ENCODE results near the gene TSEN54.
A peak's percentile ranks its signal among the peaks of the same experiment; 100 is the strongest.
"Not testable (repeated sequence)": the region's sequence is repeated elsewhere in the genome, so short reads cannot be mapped to it uniquely, and the experiment has no call there.

The TSEN54 gene

DNA sequence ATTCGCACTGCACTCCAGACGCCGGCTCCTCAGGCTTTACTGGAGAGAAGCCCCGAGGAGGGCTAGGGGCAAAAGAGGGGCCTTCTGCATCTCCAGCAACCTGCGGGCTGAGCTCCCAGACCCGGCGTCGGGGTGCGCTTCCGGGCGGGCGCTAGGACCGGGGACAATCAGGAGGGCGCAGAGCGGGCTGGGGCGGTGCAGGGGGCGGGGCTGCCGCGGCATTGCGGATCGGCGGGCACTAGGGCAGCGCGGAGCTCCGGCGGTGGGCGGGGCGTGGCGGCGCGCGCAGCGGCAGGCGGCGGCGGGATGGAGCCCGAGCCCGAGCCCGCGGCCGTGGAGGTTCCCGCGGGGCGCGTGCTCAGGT is at the start of gene TSEN54:
TSS of gene TSEN54 (plus strand) at position 274 of the 364 bp plus-strand sequence. CDS start at position 307, 33 bp downstream.
- DNase-seq (ENCODE audit: low read depth in 3 of 3): peak; percentile 88 to 97 (median 94)

DNA sequence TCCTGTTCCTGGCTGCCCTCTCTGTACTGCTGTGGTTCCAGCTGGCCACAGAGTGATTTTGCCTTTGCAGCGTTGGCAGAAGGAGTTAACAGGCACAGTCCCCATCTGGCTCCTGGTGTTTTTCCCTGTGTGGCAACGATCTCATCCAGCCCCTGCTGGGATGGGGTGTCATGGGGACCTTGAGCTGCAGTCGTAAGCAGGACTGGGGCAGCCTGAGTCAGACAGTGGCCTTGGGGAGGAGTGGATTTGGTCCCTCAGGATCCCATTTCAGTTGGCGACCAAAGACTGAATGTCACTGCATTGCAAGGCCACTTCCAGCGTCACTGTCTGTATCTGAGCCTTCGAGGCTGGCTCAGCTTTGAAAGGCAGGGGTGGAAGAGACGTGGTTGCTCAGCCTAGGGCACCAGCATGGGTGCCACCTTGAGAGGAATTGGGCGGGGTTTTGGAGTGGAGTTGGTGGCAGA is 48.0 kb upstream of the TSEN54 start:
- DNase-seq (ENCODE audit: low read depth in 3 of 3): no peak

DNA sequence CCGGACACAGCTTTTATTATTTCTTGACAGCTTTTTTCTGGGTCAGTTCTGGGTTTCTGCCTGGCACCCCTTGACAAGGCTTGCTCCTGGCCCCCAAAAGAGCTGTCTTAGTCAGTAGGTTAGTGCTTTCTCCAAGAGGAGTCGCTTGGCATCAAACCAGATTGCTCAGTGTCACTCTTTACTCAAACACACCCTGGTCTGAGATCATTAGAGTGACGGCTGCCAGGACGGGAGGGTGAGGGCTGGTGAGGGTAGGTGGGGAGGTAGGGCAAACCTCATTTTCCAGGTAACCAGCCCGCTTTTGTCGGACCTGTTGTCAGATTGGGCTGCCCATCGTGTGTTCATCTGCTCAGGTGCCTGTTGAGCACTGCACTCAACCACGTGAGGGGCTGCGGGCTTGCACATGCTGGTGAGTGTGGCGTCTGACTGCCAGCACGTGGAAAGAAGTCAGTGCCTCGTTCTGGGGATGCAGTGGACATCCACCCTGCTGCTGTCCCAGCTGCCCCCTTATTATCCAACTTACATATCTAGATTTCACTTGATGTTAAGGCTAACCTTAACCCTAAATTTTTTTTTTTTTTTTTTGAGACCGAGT is 47.5 kb upstream of the TSEN54 start:
- no peak for DNase-seq (ENCODE audit: low read depth in 3 of 3)

DNA sequence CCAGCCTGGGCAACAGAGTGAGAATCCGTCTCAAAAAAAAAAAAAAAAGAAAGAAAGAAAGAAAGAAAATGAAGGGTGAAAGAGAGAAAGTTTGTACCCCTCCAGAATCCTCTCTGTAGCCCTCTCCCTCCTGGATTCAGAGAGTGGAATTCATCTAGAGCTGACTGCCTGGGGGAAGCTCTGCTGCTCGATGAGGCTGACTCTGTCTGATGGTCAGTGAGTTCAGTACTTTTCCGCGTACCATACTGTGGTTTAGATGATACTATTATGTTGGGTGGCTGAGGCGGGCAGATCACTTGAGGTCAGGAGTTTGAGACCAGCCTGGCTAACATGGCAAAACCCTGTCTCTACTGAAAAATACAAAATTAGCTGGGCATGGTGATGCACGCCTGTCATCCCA is 45.1 kb upstream of the TSEN54 start:
- no peak for DNase-seq (ENCODE audit: low read depth in 3 of 3)

DNA sequence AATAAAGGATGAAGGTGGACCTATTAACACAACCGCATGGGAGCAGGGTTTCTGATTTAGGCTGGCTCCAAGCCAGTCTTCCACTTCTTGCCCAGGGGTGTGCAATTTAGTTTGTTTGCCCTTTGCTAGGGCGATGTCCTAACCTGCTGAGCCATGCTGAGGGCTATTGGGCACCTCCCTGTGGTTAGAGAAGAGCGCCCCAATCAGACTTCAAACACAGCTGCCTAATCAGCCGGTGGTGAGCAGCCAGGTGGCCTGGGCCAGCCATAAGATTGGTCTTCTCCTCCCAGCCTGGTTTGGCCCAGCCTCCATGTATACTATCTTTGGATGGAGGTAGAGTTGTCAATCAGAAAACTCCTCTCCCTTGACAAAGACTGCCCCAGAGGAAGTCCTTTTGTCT is 44.2 kb upstream of the TSEN54 start:
- DNase-seq (ENCODE audit: low read depth in 3 of 3): no peak

DNA sequence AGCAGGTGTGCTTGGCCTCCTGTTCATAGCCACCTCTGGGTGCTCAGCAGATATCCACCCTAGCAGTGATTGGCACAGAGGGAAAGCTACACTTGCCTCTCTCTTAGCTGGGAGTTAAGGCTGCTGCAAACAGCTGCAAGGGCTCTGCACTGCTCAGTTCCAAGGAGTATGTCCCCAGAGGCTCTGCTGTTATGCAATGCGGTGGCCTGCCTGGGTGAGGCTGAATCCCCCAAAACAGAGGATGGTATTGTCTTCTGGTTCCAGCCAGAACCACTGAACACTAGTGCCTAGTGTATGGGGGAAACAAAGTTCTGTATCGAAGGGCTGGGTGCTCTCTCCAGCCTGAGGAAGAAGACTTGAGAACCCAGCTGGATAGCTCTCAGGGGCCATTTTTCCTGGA is 43.1 kb upstream of the TSEN54 start:
- DNase-seq (ENCODE audit: low read depth in 3 of 3): no peak

DNA sequence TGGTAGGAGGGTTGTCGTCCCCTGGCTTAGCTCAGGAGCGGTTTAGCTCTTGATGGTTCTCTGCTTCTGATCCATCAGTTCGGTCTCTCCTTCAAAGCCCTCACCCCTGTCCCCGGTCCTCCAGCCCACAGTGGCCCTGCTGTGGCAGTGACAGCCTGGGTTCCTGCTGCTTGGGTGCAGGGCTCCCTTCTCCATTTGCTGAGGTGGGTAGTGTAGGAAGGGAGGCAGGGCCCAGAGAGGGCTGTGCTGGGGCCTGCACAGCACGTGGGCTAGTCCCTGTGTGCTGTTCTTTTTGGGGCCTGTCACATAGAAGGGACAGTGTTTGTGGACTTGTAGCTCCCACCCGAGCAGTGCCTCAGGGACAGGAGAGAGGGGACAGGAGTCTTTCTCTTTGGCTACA is 41.6 kb upstream of the TSEN54 start:
- DNase-seq (ENCODE audit: low read depth in 3 of 3): no peak

DNA sequence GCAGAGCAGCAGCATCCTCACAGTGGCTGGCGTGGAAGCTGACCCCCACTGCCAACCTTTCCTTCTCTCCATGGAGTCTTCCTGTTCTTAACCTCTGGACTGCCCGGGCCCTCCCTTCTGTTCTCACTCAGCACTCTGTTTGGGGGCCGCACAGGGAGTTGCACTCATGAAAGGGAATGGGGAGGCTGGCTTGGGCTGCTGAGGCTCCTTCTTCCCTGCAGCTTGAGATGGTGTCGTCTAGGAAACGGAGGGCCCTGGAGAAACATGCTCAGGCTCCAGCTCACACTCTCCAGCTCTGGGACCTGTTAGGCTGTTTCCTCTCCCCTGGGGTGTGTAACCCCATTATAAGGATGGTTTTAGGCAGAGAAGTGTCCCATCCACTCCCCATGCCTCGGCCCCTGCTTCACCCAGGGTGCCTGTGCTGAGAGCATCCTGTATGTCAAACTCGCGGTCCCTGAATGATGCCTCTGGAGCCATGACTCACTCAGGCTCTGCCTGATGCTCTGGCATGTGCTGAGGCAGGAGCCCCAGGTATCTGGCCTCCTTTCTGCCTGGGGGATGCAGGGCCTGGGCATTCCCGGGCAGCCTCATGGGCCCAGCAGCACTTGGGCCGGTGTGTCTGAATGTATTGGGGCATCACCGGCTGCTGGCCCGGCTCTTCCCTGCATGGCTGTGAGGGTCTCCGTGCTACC is 41.0 kb upstream of the TSEN54 start:
- DNase-seq (ENCODE audit: low read depth in 3 of 3): no peak

DNA sequence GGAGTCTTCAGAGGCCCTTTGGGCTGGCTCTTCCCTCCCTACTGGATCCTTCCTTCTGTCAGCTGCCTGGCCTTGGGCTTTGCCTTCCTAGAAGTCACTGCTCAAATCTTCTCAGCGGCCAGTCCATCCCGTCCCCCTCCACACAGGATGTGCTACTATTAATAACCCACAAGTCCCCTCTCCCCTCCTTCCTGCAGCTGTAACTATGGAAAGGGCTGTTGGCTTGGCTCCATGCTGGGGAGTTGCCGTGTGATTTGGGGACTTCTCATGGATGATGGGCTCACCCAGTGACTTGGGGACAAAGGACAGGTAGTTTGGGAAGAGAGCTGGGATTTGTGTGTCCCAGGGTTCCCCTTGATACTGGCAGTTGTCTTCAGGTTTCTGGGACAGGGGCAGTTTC is 40.5 kb upstream of the TSEN54 start:
- DNase-seq (ENCODE audit: low read depth in 3 of 3): no peak

DNA sequence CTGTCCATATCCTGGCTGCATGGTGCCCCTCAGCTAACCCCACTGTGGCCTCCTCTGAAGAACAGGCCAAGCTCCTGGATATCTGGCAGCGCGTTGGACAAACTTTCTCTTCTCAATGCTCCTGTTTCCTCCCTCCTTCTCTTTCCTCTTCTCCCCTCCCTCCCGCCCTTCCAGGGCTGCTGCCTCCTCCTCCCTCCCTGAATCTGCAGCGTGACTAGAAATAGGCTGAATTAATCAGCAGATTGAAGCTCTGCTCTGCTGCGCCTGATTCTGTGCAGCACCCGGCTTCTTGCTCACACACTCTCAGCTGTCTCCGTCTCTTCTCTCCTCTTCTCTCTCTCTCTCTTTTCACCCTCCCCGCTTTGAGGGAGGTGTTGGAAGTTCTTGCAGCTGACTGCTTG is 40.1 kb upstream of the TSEN54 start:
- no peak for DNase-seq (ENCODE audit: low read depth in 3 of 3)

DNA sequence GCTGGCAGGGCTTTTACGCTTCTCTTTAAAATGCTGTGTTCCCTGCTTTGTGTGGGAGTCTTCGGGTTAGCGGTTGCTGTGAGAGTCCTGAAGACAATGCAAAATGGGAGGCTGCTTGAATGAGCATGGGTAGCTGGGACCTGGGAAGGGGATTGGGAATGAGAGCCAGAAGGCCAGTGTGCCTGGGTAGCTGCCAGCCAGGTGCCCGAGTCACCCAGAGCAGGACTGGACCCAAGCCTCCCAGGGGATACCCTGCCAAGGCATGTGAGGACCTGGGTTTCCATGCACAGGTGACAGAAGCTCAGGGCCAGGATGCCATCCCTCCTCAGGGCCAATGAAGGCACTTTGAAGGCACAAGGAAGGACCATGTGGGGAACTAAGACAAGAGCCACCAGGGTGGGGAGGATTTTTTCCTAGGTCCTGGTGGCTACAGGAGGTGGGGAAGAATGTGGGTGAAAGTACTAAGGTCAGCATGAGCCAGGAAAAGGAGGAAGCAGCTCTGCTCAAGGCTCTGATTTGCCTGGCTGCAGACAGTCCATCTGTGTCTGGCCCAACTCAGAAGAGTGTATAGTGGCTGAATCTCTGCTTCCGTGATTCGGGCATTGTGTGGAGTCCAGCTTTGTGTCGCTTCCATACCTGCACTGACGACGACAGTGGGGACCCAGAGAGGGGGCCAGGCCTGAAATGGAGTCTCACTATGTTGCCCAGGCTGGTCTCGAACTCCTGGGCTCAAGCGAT is 39.4 kb upstream of the TSEN54 start:
- DNase-seq (ENCODE audit: low read depth in 3 of 3): no peak

DNA sequence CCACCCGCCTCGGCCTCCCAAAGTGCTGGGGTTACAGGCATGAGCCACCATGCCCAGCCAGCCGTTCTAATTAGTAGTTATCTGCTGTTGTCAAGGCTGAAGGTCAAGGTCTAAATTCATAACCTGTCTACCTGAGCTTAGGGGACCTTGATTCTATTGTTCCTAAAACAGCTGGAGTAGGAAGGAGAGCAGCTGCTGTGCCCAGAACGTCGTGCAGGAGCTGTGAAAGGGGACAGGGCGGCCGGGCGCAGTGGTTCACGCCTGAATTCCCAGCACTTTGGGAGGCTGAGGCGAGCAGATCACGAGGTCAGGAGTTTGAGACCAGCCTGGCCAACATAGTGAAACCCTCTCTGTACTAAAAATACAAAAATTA is 38.9 kb upstream of the TSEN54 start:
- DNase-seq (ENCODE audit: low read depth in 3 of 3): not testable (repeated sequence)

DNA sequence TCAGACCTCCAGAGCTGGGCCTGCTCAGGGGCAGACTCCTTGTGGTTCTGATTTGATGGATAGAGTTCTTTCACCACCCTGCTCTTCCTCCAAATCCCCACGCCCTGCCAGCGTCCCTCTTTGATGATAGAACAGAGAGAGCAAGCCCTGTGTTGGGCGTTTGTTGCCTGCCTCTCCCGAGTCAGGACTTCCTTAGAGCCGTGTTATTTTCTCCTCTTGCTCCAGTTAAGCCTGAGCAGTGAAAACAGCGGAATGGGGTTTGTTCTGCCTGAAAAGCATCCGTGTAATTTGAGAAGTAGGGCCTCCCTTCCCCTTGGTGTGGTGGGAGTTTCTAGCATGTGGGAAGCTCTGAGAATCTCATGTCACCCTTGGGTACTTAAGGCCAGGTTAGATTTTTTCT is 37.8 kb upstream of the TSEN54 start:
- no peak for DNase-seq (ENCODE audit: low read depth in 3 of 3)

DNA sequence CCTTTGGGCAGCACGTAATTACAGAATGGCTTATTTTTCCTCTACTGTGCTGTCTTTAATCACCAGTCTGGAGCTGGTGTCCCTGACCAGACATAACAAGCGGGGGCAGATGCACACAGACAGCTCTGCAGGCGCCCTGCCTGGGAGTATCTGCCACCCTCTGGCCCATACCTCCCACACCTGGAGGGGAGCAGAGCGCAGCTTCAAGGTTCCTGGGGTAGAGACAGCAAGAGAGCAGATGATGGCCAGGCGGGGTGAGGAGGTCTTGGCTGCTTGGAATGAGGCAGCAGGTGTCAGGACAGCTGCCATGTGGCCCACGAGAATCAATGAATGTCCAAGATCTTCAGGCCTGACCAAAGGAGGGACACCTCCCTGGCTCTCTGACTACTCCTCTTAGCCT is 36.0 kb upstream of the TSEN54 start:
- DNase-seq (ENCODE audit: low read depth in 3 of 3): no peak

DNA sequence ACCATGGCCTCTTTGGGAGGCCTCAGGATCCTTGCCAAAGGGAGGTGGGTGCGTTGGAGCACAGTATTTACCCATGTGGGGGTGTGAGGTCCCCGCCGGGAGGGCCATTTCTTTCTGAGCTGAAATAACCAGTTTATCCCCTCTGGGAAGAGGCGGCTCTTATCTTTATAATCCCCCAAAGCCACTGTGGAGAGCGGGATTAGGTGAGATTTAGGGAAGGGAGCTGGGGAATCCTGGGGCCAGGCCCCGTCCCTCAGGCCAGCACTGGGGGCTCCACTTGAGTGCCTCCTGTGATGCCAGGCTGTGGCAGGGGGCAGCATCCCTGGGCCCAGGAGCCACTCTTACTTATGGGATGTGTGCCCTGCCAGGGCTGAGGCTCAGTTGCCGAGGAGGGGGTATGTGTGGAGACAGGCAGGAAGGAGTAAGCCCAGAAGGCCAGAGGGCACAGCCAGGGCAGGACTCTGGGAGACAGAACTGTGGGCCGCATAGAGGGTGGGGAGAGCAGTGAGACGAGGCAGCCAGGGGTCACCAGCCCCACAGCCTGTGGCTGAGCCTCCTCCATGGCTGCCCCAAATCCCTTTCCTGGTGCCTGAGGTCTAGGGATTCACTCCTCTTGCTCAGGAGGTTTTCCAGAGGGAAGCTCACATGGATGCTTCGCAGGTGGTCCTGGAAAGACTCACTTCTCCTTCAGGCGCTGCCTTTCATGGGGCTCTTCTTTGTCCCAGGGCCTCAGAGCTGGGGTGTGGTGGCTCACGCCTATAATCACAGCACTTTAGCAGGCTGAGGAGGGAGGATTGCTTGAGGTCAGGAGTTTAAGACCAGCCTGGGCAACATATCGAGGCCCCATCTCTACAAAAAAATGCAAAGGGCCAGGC is 34.9 kb upstream of the TSEN54 start:
- no peak for DNase-seq (ENCODE audit: low read depth in 3 of 3)

DNA sequence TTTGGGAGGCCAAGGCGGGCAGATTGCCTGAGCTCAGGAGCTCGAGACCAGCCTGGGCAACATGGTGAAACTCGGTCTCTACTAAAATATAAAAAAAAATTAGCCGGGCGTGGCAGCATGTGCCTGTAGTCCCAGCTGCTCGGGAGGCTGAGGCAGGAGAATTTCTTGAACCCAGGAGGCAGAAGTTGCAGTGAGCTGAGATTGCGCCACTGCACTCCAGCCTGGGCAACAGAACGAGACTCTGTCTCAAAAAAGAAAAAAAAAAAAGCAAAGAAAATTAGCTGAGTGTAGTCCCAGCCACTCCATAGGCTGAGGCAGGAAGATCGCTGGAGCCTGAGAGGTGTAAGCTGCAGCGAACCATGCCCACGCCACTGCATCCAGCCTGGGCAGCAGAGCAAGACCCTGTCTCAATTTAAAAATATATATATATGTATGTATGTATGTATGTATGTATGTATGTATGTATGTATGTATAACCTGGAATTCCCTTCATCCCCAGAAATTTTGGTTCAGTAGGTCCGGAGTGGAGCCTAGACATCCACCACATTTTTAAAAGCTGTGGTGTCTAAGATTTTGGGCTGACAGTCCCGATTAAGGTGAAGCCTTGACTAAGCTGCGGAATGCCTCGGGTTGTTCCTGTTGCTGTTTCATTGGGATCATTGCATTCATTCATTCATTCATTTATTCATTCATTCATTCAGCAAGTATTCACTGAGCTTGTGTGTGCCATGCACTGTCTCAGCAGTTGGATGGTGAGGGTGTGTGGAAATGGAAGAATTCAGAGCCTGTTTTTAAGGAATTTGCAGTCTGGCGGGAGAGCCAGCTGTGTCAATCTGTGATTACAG is 34.0 kb upstream of the TSEN54 start:
- no peak for DNase-seq (ENCODE audit: low read depth in 3 of 3)

DNA sequence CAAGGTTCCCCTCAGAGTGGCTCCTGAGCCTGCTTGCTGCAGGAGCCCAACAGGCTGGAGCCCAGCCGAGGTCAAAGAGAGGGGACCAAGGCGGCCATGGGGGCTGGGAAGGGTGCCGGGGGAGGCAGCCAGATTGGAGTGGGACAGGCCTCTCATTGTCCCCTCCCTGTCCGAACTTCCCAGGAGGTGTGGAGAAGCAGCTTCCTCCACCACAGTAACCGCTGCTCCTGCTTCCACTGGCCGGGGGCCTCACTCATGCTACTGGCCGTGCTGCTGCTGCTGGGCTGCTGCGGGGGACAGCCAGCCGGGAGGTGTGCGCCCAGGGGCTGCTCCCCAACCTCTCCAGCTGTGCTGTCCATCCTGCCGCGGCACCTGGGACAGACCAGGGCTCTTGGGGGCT is 30.6 kb upstream of the TSEN54 start:
- no peak for DNase-seq (ENCODE audit: low read depth in 3 of 3)

DNA sequence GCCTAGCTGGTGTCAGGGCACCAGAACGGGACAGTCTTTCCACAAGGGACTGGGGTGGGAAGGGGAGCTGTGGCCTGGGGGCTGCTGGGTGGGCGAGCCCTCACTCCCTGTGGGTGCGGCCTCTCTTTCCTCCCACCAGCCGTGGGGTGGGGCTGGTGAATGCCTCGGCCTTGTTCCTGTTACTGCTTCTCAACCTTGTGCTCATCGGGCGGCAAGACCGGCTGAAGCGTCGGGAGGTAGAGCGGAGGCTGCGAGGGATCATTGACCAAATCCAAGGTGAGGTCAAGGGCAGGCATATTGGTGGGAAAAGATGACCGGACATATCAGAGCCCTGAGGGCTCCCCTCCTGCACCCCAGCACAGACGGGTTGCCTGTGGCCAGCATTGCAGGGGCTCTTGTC is 30.2 kb upstream of the TSEN54 start:
- no peak for DNase-seq (ENCODE audit: low read depth in 3 of 3)

DNA sequence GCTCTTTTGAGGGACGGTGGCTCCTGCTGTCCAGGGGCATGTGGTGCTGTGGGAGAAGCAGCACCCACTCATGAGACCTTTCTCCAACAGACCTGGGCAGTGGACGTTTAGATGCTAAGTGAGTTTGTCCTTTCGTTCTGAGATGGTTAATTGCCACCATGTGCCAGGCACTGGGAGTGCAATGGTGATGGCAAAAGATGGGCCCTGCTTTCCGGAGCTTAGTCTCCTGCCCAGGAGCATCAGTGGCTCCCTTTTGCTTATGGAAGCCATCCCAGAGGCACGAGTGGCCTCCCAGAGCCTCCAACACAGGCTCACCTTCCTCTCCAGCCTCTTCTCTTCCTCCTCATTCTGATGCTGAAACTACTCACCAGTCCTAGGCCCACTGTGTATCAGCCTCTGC is 29.4 kb upstream of the TSEN54 start:
- no peak for DNase-seq (ENCODE audit: low read depth in 3 of 3)

DNA sequence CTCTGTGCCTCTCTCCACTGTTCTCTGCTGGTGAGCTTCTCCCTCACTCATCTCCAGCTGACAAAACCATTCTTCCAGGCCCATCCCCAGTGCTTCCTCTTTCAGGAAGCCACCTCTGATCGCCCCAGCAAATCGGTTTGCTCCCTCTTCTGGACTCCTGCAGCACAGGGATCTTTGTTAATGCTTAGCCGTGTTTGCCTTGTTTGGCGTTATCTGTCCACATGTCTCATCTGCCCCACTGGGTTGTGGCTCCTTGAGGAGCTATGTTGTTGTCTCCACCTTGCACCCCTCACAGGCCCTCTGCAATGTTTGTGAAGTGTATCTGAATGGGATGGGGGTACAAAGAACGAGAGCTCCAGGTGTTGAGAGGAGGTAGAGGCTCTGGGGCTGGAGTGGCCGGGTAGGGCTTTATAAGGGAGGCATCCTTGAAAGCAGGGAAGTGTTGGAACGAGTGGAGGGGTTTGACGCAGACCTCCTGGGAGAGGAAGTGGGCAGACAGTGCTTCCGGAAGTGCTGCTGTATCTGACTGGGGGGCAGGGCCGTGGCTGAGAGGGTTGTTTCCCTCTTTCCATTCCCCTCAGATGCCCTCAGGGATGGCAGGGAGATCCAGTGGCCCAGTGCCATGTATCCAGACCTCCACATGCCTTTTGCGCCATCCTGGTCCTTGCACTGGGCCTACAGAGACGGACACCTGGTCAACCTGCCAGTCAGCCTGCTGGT is 28.8 kb upstream of the TSEN54 start:
- peak in 1 of 3 donors; percentile 18 for DNase-seq (ENCODE audit: low read depth in 3 of 3)
